RWPE1 (cell line): ENCODE data around the gene COX4I2.
A peak's percentile ranks its signal among the peaks of the same experiment; 100 is the strongest.

ENCODE experiments used
- CTCF ChIA-PET: fragments of 350-600 bp; sonication (Branson Sonifier 250); formaldehyde crosslinking; extraction: SDS; loops from one replicate; lab custom pipeline; 2021; lab: Yijun Ruan, JAX
- POLR2A ChIA-PET: fragments of 400-600 bp; formaldehyde crosslinking; extraction: SDS; loops from one replicate; lab custom pipeline; 2020; ENCODE audit warnings: antibody characterized with exemption; ENCODE audit not compliant: low non-redundant PET; lab: Yijun Ruan, JAX
- DNase-seq: peaks from one replicate; pipeline ENCODE4 v3.0.0; 2012; ENCODE audit warnings: low spot score
- H3K27ac ChIP-seq: fragments of 450-650 bp; 2 replicates; pipeline ENCODE4 v1.5.1; 2017
- TF ChIP-seq, protein P1 (sequence below): fragments of 450-650 bp; conservative IDR thresholded peaks from 2 replicates; pipeline ENCODE4 v1.5.1; 2017; ENCODE audit warnings: low read depth, mild to moderate bottlenecking

Gene COX4I2

DNA sequence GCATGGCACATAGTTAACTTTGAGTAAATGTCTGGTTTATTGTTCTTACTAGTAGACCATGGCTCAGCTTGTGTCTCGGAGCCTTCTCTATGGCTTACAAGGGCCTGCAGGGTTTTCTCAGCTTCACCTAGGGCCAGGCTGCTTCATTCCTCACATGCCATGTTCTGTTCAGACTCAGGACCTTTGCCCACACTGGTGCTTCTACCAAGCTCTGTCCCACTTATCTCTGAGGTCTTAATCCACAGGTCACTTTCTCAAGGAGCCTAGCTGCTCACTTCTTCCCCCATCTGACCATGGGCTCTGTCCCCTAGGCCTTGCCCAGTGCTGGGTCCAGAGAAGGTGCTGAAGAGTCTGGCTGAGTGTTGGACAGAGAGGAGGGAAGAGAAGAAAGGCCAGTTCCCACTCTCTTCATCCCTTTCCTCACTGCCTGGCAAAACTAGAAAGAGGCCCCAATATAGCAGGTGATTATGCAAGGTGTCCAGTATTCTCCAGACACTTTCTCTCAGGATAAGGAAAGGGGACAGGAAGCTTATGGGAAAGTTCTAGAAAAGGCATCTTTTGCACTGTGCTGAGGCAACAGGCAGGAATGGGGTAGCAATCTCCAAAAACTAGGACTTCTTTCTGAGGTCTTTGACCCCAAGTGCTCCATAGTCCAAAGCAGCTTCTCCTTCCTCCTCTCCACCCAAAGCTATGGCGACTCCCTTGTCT, 40.0 kb downstream of the COX4I2 start:
- CTCF ChIA-PET, result interaction anchor here (0.5 to 3.8 kb wide), 4 partner anchors 16 to 354 kb away, joined by 3 to 18 read pairs (median 4); no protein-coding TSS in a partner anchor
- H3K27ac ChIP-seq, result peak overlapping the region; percentile 77
- POLR2A ChIA-PET, result interaction anchor here (1.1 to 1.6 kb wide), 3 partner anchors 36 to 46 kb away, joined by 3 to 7 read pairs (median 4); no protein-coding TSS in a partner anchor
- no peak for DNase-seq
- TF ChIP-seq, protein P1, sequence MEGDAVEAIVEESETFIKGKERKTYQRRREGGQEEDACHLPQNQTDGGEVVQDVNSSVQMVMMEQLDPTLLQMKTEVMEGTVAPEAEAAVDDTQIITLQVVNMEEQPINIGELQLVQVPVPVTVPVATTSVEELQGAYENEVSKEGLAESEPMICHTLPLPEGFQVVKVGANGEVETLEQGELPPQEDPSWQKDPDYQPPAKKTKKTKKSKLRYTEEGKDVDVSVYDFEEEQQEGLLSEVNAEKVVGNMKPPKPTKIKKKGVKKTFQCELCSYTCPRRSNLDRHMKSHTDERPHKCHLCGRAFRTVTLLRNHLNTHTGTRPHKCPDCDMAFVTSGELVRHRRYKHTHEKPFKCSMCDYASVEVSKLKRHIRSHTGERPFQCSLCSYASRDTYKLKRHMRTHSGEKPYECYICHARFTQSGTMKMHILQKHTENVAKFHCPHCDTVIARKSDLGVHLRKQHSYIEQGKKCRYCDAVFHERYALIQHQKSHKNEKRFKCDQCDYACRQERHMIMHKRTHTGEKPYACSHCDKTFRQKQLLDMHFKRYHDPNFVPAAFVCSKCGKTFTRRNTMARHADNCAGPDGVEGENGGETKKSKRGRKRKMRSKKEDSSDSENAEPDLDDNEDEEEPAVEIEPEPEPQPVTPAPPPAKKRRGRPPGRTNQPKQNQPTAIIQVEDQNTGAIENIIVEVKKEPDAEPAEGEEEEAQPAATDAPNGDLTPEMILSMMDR, result no peak

DNA sequence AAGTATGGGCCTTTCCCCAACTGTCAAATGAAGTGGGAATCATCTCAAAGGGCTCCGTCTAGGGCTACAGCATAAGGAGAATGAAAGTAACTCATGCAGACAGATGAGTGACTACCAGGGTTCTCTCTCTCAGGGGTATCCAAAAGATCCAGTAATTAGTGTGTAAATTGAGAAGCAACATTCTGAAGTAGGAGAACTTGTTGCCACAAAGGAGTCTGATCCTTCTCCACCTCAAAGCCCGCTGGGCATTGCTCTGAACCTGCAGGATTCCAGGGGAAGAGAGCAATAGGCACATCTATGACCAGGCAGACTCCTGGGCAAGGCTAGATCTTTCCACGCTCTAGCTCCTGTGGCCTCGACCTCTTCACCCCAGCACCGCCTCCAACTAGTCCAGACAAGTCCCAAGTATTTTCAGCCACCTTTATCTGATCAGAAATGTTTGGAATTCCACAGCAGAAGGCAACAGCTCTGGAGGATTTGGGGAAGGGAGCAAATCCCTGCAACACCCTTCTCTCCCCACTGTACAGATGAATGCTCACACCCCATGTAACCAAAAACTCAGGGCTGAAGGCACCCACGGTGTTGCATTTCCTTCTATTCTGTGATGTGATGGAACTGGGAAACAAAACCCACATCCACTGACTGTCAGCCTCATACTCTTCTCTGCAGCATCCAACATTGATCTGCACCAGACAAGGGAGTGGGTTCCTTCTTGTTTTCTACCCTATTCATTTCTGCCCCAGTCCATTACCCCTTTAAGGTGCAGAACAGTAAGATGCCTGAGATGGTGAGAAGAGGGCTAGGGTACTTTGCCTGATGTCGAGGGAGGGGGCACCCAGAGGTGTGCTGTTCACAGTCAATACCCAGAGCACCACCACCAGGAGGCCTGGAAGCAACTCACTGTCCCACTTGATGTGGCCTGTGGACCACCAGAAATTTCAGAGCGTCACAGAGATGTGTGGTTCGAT, 41.0 kb downstream of the COX4I2 start:
- ChIA-PET POLR2A (interaction anchor here (1.1 to 1.6 kb wide), 3 partner anchors 35 to 45 kb away, joined by 3 to 7 read pairs (median 4); no protein-coding TSS in a partner anchor), CTCF (interaction anchor here (0.6 to 3.8 kb wide), 4 partner anchors 9 to 45 kb away, joined by 3 to 18 read pairs (median 4); no protein-coding TSS in a partner anchor)
- TF ChIP-seq, protein P1, result no peak
- peak overlapping the region; percentile 77 for H3K27ac ChIP-seq
- DNase-seq, result peak; percentile 96

DNA sequence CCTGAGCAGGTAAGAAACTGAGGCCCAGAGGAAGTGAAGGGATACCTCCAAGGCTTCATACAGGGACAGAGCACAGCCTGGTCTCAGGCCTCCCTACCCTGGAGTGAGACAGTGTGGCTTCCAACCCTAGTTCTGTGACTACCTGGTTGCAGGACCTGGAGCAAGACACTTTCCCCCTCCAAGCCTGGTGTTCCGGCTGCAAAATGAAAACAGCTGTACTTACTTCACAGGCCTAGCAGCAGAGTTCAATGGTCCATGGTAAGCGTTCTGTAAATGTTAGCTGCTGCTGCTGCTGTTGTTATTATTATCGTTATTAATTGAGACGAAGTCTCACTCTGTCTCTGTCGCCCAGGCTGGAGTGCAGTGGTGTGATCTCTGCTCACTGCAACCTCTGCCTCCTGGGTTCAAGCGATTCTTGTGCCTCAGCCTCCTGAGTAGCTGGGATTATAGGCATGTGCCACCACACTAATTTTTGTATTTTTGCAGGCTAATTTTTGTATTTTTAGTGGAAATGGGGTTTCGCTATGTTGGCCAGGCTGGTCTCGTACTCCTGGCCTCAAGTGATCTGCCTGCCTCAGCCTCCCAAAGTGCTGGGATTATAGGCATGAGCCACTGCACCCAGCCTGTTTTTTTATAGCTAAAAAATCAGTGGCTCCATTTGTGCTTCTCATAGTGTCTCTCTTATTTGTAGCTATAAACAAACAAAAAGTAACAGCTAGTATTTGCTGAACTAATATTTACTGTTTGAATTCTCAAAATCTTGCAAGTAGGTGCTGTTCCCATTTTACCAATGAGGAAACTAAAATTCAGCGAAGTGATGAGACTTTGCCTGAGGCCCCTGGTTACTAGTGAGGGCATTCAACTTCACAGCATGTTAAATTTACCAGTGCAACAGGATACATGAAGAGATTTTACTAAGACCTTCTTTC, 41.9 kb downstream of the COX4I2 start:
- DNase-seq, result no peak
- POLR2A ChIA-PET, result interaction anchor here (1.6 kb wide), 1 partner anchor 34 kb away, joined by 3 read pairs; no protein-coding TSS in a partner anchor
- CTCF ChIA-PET, result interaction anchor here (0.5 to 0.8 kb wide), 5 partner anchors 10 to 165 kb away, joined by 3 to 5 read pairs (median 4); partner anchors contain the start of gene HM13
- TF ChIP-seq, protein P1, result no peak
- H3K27ac ChIP-seq, result peak overlapping the region; percentile 77

DNA sequence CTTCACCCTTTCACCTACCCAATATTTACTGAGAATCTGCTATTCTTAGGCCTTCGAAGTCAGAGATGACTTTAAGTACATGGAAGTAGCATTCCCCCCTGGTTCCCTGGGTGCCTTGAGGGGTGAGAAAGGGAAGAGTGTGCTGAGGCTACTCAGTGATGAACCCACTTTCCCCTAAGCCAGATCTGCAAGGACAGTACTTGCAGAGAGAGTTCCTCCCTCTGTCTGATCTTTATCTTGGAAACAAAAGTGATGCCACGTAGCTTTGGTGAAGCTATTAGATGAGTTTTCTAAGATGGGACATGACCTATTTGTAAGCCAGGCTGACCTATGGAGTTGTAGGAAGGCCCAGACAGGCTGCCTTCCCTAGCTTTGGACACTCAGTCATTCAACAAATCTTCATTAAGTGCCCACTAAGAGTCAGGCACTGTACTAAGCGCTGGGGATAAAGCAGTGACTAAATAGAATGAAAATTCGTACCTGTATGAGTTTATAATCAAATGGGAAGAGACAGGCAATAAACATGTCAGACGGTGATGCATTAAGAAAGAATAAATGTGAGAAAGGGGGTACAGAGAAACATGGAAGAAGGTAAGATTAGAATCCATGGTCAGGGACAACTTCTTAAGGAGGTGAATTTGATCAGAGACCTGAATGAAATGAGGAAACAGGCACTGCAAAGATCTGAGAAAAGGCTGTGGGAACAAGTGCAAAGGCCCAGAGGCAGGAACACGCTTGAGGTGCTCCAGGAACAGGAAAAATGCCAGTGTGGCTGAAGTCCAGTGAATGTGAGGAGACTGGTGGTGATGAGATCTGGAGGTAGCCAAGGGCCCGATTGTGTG, 42.8 kb downstream of the COX4I2 start:
- H3K27ac ChIP-seq, result peak overlapping the region; percentile 36
- ChIA-PET POLR2A (no interaction called here), CTCF (interaction anchor here (0.5 to 1.4 kb wide), 3 partner anchors 36 to 166 kb away, joined by 3 to 4 read pairs (median 3); partner anchors contain the start of genes BCL2L1 and HM13)
- TF ChIP-seq, protein P1, result no peak
- DNase-seq, result no peak

DNA sequence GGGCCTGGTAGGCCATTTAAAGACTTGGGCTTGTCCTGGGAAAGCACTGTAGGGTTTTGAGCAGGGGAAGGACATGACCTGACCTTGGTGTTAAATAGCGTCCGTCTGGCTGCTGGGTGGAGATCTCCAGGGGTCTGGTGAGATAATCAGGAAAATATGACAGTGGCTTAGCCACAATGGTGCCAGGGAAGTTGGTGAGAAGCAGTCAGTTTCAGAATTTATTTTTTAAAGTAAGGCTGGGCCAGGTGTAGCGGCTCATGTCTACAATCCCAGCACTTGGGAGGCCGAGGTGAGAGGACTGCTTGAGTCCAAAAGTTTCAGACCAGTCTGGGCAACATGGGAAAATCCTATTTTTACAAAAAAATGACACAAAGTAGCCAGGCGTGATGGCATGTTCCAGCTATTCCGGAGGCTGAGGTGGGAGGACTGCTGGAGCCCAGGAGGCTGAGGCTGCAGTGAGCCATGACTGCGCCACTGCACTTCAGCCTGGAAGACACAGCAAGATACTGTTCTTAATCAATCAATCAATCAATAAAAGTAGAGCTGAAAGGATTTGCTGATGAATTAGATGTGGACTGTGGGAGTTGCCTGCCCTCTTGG, 43.5 kb downstream of the COX4I2 start:
- ChIA-PET CTCF (interaction anchor here (1.4 kb wide), 1 partner anchor 41 kb away, joined by 3 read pairs; the partner anchor contains the start of gene BCL2L1), POLR2A (no interaction called here)
- no peak for DNase-seq
- peak overlapping the region; percentile 36 for H3K27ac ChIP-seq
- TF ChIP-seq, protein P1, result no peak
